ENCODE measurements around the gene FN1.

The FN1 gene

DNA sequence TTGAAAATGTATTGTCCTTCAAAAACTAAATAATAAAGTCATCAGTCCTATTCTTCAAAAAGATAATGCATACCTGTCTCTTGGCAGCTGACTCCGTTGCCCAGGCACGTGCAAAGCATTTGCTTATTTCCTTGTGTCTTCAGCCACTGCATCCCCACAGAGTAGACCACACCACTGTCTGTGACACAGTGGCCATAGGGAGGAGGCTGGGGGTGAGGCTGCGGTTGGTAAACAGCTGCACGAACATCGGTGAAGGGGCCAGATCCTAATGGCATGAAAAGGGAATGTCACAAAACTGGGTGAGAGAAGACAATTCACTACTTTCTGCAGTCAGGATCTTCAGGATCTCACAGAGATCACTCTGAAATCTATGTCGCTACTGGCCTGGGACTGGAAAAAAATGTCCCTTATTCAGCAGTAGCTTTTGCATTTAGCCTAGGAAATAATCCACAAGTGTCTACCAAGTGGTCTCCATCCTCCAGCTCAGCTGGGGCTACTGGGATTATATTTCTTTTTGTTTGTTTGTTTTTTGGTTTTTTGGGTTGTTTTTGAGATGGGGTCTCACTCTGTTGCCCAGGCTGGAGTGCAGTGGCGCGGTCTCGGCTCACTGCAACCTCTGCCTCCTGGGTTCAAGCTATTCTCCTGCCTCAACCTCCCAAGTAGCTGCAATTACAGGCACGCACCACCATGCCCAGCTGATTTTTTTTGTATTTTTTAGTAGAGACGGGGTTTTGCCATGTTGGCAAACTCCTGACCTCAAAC is 10.7 kb downstream of the FN1 start:
- FAIRE-seq (no peak), DNase-seq (ENCODE audit: extremely low spot score, insufficient read length, low read depth) (no peak)

- FAIRE-seq (no peak), DNase-seq (ENCODE audit: extremely low spot score, insufficient read length, low read depth) (no peak)
These were observed 11.8 kb downstream of the FN1 start for GRCh38 chr2:215423928-215424540.

DNA sequence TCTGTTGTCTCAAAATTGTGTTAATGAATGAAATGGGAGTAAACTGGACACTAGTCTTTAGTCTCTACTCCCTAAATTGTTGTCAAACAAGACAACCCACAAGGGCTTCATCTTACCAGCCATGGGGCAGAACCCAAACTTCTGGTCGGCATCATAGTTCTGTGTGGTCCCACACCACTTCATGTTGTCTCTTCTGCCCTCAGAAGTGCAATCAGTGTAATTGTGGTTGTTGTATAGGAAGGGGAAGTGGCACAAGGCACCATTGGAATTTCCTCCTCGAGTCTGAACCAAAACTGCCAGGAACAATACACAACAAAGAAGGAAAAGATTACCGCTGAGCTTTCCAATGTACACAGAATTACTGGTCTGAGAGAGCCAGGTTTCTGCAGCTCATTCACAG is 12.6 kb downstream of the FN1 start:
- DNase-seq (ENCODE audit: extremely low spot score, insufficient read length, low read depth), result no peak
- no peak for FAIRE-seq

DNA sequence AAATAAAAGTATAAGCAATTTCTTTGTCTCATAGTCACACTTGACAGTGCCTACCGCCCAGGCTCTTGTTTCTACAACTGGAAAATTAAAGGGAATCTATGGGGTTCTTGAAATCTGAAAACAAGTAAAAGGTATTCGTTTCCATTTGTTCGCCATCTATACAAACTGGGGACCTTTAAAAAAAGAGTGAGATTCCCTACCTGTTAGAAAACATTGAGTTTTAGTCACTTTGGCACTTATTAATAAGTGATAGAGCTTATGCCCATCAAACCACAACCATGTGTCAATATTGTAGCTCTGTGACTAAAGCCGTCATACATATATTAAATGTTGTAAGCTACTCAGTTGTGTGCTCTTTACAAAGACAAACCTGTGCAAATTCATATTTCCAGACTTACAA is 13.2 kb downstream of the FN1 start:
- FAIRE-seq (no peak), DNase-seq (ENCODE audit: extremely low spot score, insufficient read length, low read depth) (no peak)

DNA sequence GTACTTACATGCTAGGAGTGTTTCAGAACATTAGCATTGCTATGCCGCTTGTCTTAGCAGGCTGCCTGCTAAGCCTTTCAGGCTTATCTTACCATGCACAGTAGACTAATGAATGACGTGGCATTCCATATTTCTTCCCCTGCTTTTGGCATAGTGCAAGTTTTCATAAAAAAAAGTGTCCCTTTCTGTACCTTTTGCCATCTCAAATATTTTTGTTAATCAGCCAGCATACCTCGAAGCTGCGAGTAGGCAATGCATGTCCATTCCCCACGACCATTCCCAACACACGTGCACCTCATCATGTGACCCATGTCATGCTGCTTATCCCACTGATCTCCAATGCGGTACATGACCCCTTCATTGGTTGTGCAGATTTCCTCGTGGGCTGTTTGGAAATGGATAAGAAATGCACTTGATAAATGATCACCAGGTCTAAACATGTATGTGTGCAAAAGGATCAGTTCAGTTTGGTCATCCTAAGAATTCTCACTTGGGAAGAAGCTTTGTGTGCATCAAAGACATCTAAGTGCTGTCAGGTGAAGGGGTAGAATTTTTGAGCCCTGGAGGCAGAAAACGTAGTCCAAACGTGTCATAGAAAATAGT is 13.9 kb downstream of the FN1 start:
- DNase-seq (ENCODE audit: extremely low spot score, insufficient read length, low read depth), result no peak
- FAIRE-seq, result no peak

- no peak for DNase-seq (ENCODE audit: extremely low spot score, insufficient read length, low read depth)
- FAIRE-seq, result no peak
These were observed 15.4 kb downstream of the FN1 start for GRCh38 chr2:215420471-215420935.

DNA sequence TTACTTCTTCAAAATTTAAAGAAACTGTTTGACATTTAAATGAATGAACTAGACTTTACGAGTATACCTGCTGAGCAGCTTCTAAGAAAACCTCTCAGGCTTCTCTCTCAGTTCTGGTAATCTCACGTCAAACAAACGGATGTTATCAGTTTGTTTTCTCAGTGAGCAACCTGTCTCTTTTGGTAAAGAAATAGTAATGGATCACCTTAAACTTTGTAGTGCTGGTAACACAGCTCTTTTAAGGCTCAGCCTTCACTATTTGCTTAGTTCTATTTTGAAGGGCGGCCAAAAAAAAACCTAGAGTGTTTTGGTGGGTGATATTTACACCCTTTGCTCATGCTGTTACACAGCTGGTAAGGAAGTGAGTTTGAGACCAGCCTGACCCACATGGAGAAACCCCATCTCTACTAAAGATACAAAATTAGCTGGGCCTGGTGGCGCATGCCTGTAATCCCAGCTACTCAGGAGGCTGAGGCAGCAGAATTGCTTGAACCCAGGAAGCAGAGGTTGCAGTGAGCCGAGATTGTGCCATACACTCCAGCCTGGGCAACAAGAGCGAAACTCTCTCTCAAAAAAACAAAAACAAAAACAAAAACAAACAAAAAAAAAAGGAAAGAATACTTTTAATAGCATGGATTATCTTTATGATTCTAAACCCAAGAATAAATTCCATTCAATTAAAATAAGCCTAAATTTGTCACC is 15.9 kb downstream of the FN1 start:
- FAIRE-seq, result no peak
- no peak for DNase-seq (ENCODE audit: extremely low spot score, insufficient read length, low read depth)

- DNase-seq (ENCODE audit: extremely low spot score, insufficient read length, low read depth), result no peak
- FAIRE-seq, result no peak
These were observed 16.8 kb downstream of the FN1 start for GRCh38 chr2:215419113-215419512.

DNA sequence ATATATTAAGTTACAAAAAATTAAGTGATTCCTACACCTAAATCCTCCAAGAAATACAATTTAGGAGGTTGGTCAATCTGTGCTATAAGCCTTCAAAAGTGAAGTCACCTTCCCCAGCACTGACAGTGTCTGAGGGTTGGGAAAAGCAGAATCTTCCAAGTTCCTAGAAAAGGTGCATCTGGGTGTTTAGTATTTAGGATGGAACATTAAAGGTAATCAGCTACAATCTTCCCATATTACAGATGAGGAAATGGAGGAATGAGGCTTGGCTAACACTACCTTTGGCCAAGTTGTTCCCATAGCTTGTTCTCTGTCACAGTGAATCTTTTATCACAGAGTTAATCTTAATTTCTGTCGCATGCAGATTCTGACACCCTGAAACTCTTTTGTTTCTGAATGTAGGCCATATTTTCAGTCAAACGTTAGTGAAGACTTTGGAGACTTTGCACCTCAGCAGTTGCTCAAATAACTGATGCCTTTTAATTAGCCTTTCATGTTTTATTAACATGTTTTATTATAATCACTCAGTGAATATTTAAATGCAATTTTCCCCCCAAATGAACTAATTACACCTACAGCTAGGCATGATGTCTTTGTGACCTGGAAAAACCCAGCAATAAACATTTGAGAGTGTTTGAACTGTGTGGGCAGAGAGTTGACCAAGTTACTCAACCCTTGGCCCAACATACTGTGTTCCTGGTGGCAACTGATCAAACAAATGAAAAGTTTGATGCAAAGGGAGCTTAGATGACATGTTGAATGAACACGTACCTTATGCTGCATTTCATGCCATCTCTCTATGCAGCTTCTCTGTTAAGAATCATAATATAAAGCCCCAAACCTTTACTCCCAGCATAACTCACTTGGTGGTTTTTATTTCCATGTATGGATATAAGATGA is 17.6 kb downstream of the FN1 start:
- FAIRE-seq (no peak), DNase-seq (ENCODE audit: extremely low spot score, insufficient read length, low read depth) (no peak)

- DNase-seq (ENCODE audit: extremely low spot score, insufficient read length, low read depth) (no peak), FAIRE-seq (no peak)
These were observed 18.4 kb downstream of the FN1 start for GRCh38 chr2:215417400-215417951.

DNA sequence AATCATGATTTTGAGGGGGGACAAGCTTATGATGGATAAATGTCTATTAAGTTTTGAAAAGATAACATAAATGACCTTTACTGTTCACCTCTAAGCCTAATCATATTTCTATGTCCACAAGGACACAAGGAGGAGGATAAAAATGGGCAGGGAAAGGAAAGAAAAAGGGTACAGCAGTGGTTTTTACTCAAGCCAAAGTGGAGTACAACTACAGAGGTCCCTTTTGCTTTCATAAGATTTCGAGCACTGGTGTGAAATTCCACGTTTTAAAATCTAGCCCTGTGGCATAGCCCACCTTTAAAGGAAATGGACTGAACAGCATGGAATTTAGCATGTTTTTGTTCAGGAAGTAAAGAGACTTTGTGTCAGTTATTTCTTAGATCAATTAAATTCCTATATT is 19.2 kb downstream of the FN1 start:
- DNase-seq (ENCODE audit: extremely low spot score, insufficient read length, low read depth), result no peak
- FAIRE-seq, result no peak

GRCh38 chr2:215415820-215416577 is 19.9 kb downstream of the FN1 start:
- DNase-seq (ENCODE audit: extremely low spot score, insufficient read length, low read depth) (no peak), FAIRE-seq (no peak)

DNA sequence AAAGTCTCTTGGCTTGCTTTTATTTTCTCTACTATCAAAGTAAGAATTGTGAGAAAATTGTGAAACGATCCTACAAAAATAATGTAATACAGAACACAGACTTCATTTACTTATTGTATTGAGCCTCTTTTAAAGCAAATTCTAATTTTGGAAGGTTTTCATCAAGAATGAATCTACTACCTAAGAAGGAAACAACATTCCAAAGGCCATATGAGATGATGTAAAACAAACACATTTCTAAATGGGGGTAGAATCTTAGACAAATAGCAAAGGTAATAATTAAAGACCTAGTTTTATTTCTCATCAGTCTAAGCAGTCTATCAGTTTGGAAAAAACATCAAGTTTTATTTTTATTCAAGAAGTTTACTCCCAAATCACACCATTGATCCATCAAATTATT is 20.6 kb downstream of the FN1 start:
- DNase-seq (ENCODE audit: extremely low spot score, insufficient read length, low read depth), result no peak
- FAIRE-seq, result no peak

DNA sequence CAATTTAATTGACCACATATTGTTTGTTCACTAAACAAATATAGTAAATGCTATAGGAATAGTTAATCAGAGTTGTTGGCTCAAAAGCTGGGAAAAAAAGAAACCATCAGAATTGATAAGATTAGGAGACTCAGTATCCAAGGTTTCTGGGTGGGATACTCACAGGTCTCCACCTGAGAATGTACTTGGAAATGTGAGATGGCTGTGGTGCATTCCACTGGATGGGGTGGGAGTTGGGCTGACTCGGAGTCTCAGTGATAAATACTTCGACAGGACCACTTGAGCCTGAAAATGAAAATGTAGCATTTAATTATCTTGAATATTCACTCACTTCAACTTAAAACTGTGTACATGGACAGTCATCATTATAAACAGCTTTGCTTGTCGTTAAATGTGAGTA is 21.2 kb downstream of the FN1 start:
- FAIRE-seq, result no peak

DNA sequence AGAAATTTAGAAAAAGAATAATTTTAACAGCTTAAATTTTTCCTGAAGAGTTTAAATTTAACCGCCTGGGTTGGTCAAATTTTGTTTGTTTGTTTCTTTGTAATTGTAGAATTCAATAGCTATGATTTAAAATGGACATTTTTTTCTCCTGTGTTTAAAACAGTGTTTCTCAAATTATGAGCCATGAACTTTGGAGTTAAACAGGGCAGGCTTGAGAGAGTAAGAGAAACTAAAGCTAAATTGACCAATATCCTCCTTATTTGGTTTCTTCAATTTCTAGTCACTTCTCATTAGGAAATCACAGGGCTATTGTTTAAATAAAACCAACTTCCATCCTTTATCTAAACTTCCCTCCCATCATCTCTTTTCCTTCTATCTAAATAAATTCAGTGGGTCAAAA is 21.9 kb downstream of the FN1 start:
- FAIRE-seq (no peak), DNase-seq (ENCODE audit: extremely low spot score, insufficient read length, low read depth) (no peak)

More for the DNA sequence above, 21.2 kb downstream of the FN1 start:
- no peak for DNase-seq (ENCODE audit: extremely low spot score, insufficient read length, low read depth)

DNA sequence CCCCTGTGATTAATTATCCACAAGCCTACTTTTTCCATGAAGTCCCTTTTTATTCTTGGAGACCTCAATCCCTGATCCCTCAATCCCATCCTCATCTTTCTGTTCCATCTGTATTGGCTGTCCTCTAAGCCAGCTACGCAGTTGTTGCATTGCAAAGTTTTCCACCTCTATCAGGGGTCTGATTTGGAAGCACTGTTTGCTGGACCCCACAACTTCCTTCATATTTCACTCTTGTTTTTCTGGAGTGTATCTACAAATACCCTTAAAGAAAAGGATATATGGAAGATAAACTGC is 22.4 kb downstream of the FN1 start:
- FAIRE-seq (no peak), DNase-seq (ENCODE audit: extremely low spot score, insufficient read length, low read depth) (no peak)

DNA sequence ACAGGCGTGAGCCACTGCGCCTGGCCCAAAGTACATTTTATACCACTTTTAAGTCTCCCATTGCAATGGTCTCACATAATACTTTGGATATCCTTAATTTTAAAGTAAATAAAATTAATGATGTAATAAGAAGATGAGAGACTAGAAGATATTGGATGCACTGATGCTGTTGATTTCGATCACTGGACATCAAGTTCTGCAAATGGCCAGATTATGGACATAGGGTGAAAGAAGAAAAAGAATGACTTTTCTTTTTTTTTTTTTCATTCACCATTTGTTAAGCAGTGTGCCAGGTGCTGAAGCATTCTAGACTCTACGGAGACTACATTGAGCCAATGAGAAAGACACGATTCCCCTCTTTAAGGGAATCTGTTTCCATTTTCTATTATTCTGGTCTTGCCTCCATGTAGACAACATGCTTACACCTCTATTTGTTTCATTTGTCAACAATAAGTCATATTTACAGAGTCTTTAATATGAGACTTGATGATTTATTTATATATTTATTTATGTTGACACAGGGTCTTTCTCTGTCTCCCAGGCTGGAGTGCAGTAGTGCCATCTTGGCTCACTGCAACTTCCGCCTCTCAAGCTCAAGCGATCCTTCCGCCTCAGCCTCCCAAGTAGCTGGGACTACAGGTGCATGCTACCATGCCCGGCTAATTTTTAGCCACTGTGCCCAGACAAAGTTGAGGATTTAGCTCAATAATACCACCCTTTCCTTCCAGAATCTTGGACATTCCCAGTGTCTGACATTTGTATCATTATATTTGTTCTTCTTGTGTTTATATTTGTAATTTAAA is 23.7 kb downstream of the FN1 start:
- DNase-seq (ENCODE audit: extremely low spot score, insufficient read length, low read depth) (no peak), FAIRE-seq (no peak)

DNA sequence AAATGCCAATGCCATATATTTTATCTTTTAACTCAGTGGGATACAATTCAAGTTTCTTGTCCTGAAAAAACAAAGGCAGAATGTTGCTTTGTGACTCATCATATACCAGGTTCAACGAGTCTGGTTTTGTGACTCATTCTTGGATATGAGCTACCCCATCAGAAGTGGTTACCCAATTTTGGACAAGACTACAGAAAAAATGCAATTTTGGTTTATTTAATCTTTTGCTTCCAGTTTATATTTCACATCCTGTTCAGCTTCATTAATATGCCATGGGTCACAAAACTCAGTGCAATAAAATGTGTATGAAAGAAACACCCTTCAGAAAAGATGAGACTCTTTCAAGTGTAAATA is 25.0 kb downstream of the FN1 start:
- no peak for FAIRE-seq
- no peak for DNase-seq (ENCODE audit: extremely low spot score, insufficient read length, low read depth)

Measured in GM18507 (cell line).